Measurements from ENCODE around the gene CACNG1. TPM values are rescaled to one million over a fixed set of nuclear protein-coding genes. Genes with fewer than 3 reads are reported as not detected.

The CACNG1 gene
- total RNA-seq (not detected), polyA plus RNA-seq (ENCODE audit: insufficient read depth, low read depth, low replicate concordance) (0.69 TPM)
- long read RNA-seq, donor 1: 0 reads
- long read RNA-seq, donor 2: 0 reads

- Histone ChIP-seq H3K27ac (no peak within 1 kb of the TSS), H3K4me3 (no peak within 1 kb of the TSS), H3K4me1 (no peaks in the 10 kb centered on the region), H3K9me3 (no peaks in the 10 kb centered on the region), H3K27me3 (no peaks in the 10 kb centered on the region), H3K36me3 (ENCODE audit: low read depth, missing control alignments) (no peaks in the 10 kb centered on the region)
- DNase-seq: no peak
- intact Hi-C loops (cut with DNase I; ENCODE audit: low total_unique reads): no loop called here
- TF ChIP-seq POLR2A (IDR thresholded peaks at IDR 0.05) (no peak), CTCF (IDR thresholded peaks at IDR 0.05) (no peak)
- WGBS, 2 donors: 83 to 85% methylated on average over 18 to 32 of the region's 32 CpGs
These were observed at the start of gene CACNG1 for GRCh38 chr17:67044016-67044772. Gene CACNG1 (plus strand): TSS chr17:67044554. CDS start chr17:67044661, 107 bp downstream.

- H3K4me3 ChIP-seq: no peak overlapping the region
- H3K27ac ChIP-seq: no peak overlapping the region
- 85 to 95% methylated on average over 8 to 12 of the region's 12 CpGs for WGBS, 2 donors
- intact Hi-C loops (cut with DNase I; ENCODE audit: low total_unique reads): no loop called here
- no peak for DNase-seq
- H3K9me3 ChIP-seq: no peaks in the 10 kb centered on the region
- no peaks in the 10 kb centered on the region for H3K4me1 ChIP-seq
- H3K36me3 ChIP-seq (ENCODE audit: low read depth, missing control alignments): no peaks in the 10 kb centered on the region
- H3K27me3 ChIP-seq: no peaks in the 10 kb centered on the region
- no peak for TF ChIP-seq CTCF (IDR thresholded peaks at IDR 0.05)
- TF ChIP-seq POLR2A (IDR thresholded peaks at IDR 0.05): no peak
These were observed 49.3 kb upstream of the CACNG1 start for GRCh38 chr17:66994930-66995535.

- intact Hi-C loops (cut with DNase I; ENCODE audit: low total_unique reads): no loop called here
- Histone ChIP-seq H3K27me3 (no peaks in the 10 kb centered on the region), H3K36me3 (ENCODE audit: low read depth, missing control alignments) (no peaks in the 10 kb centered on the region), H3K27ac (no peak overlapping the region), H3K9me3 (no peaks in the 10 kb centered on the region), H3K4me1 (no peaks in the 10 kb centered on the region), H3K4me3 (no peak overlapping the region)
- WGBS, 2 donors: 94 to 98% methylated on average over 7 of the region's 7 CpGs
- no peak for DNase-seq
- no peak for TF ChIP-seq POLR2A (IDR thresholded peaks at IDR 0.05)
- TF ChIP-seq CTCF (IDR thresholded peaks at IDR 0.05): no peak
These were observed 48.4 kb upstream of the CACNG1 start for GRCh38 chr17:66995944-66996343.

- no peaks in the 10 kb centered on the region for H3K27me3 ChIP-seq
- TF ChIP-seq POLR2A (IDR thresholded peaks at IDR 0.05) (no peak), CTCF (IDR thresholded peaks at IDR 0.05) (no peak)
- H3K27ac ChIP-seq: no peak overlapping the region
- no peaks in the 10 kb centered on the region for H3K36me3 ChIP-seq (ENCODE audit: low read depth, missing control alignments)
- intact Hi-C loops (cut with DNase I; ENCODE audit: low total_unique reads): no loop called here
- WGBS, 2 donors: 87 to 88% methylated on average over 5 of the region's 5 CpGs
- no peak overlapping the region for H3K4me3 ChIP-seq
- no peaks in the 10 kb centered on the region for H3K4me1 ChIP-seq
- H3K9me3 ChIP-seq: no peaks in the 10 kb centered on the region
- no peak for DNase-seq
These were observed 47.4 kb upstream of the CACNG1 start for GRCh38 chr17:66996926-66997325.

All from testis (tissue), 5 donors.